GM12878 (cell line): ENCODE measurements around the gene NOM1. TPM values are rescaled to one million over a fixed set of nuclear protein-coding genes. Genes with fewer than 3 reads are reported as not detected.

Experiments used
- CEBPZ ChIP-seq: fragments of 150-350 bp; IDR thresholded peaks from 2 replicates; pipeline ENCODE4 v1.6.1; 2016; ENCODE audit warnings: low read depth, low read length
- FOXM1 ChIP-seq: IDR thresholded peaks from 2 replicates; pipeline ENCODE4 v1.6.1; 2012; ENCODE audit warnings: low read depth, mild to moderate bottlenecking, inconsistent platforms, low read length, moderate library complexity
- GABPA ChIP-seq: IDR thresholded peaks from 2 replicates; pipeline ENCODE4 v1.6.1; 2014; ENCODE audit warnings: antibody characterized with exemption, low read depth, mild to moderate bottlenecking, inconsistent platforms
- GATAD2B ChIP-seq: fragments of 450-650 bp; conservative IDR thresholded peaks from 2 replicates; pipeline ENCODE4 v1.6.1; 2017; ENCODE audit warnings: low read depth, mild to moderate bottlenecking, moderate library complexity
- HDAC6 ChIP-seq: fragments of 200-600 bp; sonication (generic); IDR thresholded peaks from one replicate; pipeline ENCODE4 v1.8.0; 2017; ENCODE audit warnings: antibody characterized with exemption; ENCODE audit not compliant: unreplicated experiment
- HDGF ChIP-seq: fragments of 450-650 bp; IDR thresholded peaks from 2 replicates; pipeline ENCODE4 v1.6.1; 2016; ENCODE audit warnings: antibody characterized with exemption
- IKZF2 ChIP-seq, 2 experiments: fragments of 450-650 bp; IDR thresholded peaks; 2 replicates each; pipeline ENCODE4 v1.6.1; 2017; ENCODE audit warnings: mild to moderate bottlenecking in 2 of 2, moderate library complexity in 2 of 2
- JUNB ChIP-seq: IDR thresholded peaks from 2 replicates; pipeline ENCODE4 v1.6.1; 2016; ENCODE audit warnings: antibody characterized with exemption, mild to moderate bottlenecking
- MTA2 ChIP-seq: fragments of 450-650 bp; IDR thresholded peaks from 2 replicates; pipeline ENCODE4 v1.6.1; 2016; ENCODE audit warnings: low read depth, mild to moderate bottlenecking, moderate library complexity
- NFIC ChIP-seq: IDR thresholded peaks from 2 replicates; pipeline ENCODE4 v1.6.1; 2012; ENCODE audit warnings: low read depth, mild to moderate bottlenecking, inconsistent platforms, low read length, moderate library complexity
- NKRF ChIP-seq: fragments of 450-650 bp; conservative IDR thresholded peaks from 2 replicates; pipeline ENCODE4 v1.6.1; 2017; ENCODE audit warnings: mild to moderate bottlenecking, moderate library complexity
- NR2C2 ChIP-seq: IDR thresholded peaks from 2 replicates; pipeline ENCODE4 v1.6.1; 2011; ENCODE audit warnings: borderline replicate concordance, low read depth; ENCODE audit not compliant: control insufficient read depth, insufficient read length
- PML ChIP-seq: IDR thresholded peaks from 2 replicates; pipeline ENCODE4 v1.6.1; 2012; ENCODE audit warnings: low read length, inconsistent platforms
- POLR2AphosphoS2 ChIP-seq: IDR thresholded peaks from 2 replicates; pipeline ENCODE4 v1.6.1; 2011; ENCODE audit warnings: low read depth, mild to moderate bottlenecking, low read length, improper control_type of control experiment, moderate library complexity
- PRDM15 ChIP-seq: fragments of 450-650 bp; formaldehyde crosslinking; IDR thresholded peaks from 2 replicates; pipeline ENCODE4 v1.4.0; 2020; ENCODE audit warnings: mild to moderate bottlenecking, moderate library complexity
- RAD21 ChIP-seq: IDR thresholded peaks from 2 replicates; pipeline ENCODE4 v1.6.1; 2011; ENCODE audit warnings: mild to moderate bottlenecking, low read depth, low read length, moderate library complexity; ENCODE audit not compliant: insufficient read depth
- RBBP5 ChIP-seq: fragments of 200-600 bp; sonication (generic); conservative IDR thresholded peaks from 2 replicates; pipeline ENCODE4 v1.6.1; 2016
- RUNX3 ChIP-seq: IDR thresholded peaks from 2 replicates; pipeline ENCODE4 v1.6.1; 2012; ENCODE audit warnings: low read length, inconsistent platforms
- SIX5 ChIP-seq: IDR thresholded peaks from 2 replicates; pipeline ENCODE4 v1.6.1; 2011; ENCODE audit warnings: mild to moderate bottlenecking, low read depth, low read length, moderate library complexity; ENCODE audit not compliant: severe bottlenecking
- TARDBP ChIP-seq: IDR thresholded peaks from 2 replicates; pipeline ENCODE4 v1.6.1; 2016; ENCODE audit warnings: borderline replicate concordance
- TBL1XR1 ChIP-seq: IDR thresholded peaks from 2 replicates; pipeline ENCODE4 v1.6.1; 2012; ENCODE audit warnings: low read depth, low read length, improper control_type of control experiment
- ZNF24 ChIP-seq: fragments of 450-650 bp; IDR thresholded peaks from 2 replicates; pipeline ENCODE4 v1.6.1; 2017; ENCODE audit warnings: antibody characterized with exemption, mild to moderate bottlenecking
- polyA plus RNA-seq, 11 experiments: library from polyadenylated mRNA; depleted of rRNA in 4 of 11; unstranded in 6 of 11; stranded (reverse) in 5 of 11; fragments of >200 nt; fragmentation: Nextera tagmentation in 4 of 11; fragmentation: Illumina TruSeq in 1 of 11; extraction: Ambion mirVana in 4 of 11; extraction: Trizol in 1 of 11; gene quantifications; 1 replicate in 1 of 11; 2 replicates in 10 of 11; pipeline versions ENCODE4 v1.2.1 to v1.2.3, GENCODE V29; 2011 to 2016; ENCODE audit warnings: inconsistent platforms in 2 of 11, missing spikeins in 2 of 11, low read depth in 1 of 11
- total RNA-seq, 4 experiments: library from RNA; depleted of rRNA in 3 of 4; stranded (reverse); fragments of >200 nt in 3 of 4; fragmentation: Illumina TruSeq in 1 of 4; extraction: Trizol in 1 of 4; gene quantifications; 2 replicates each; pipeline versions ENCODE4 v1.2.1 to v1.2.3, GENCODE V29; 2013 to 2021

The NOM1 gene
- total and polyA plus RNA-seq, 10 of the 15 experiments (the other 5 are each of a cell fraction or from before 2014, with no cell fraction given) = 2.9 to 21.3 (median 17.8) TPM

GRCh38 chr7:156949541-156950380 is at the start of gene NOM1 (continued):
- TF ChIP-seq CEBPZ (no peak), RBBP5 (no peak), NFIC (no peak), NR2C2 (no peak), IKZF2 (IDR thresholded peaks at IDR 0.05) (no peak), HDGF (no peak), TBL1XR1 (no peak), ZNF24 (peak; percentile 69; the same call in 1 of the 2 replicates), JUNB (no peak), FOXM1 (no peak), GATAD2B (peak; percentile 26; the same call in 1 of the 2 replicates), RUNX3 (0 out of 2 replicates have a peak, but pooled peaks have one; percentile 5), TARDBP (no peak), NKRF (peak; percentile 97), SIX5 (peak; percentile 52), HDAC6 (no peak), RAD21 (peak; percentile 55), POLR2AphosphoS2 (0 out of 2 replicates have a peak, but pooled peaks have one; percentile 34), MTA2 (no peak), PML (no peak), PRDM15 (CRISPR knock-in tag) (no peak), GABPA (peak; percentile 91)
